HFF-Myc (cell line): ENCODE data around the gene GCNT1.

ENCODE experiments used
- DNase-seq: peaks from one replicate; pipeline ENCODE4 v3.0.0-alpha.2; 2011; ENCODE audit warnings: low read depth; ENCODE audit errors: extremely low read depth
- H3K4me3 ChIP-seq: replicated peaks from 2 replicates; pipeline ENCODE4 v1.5.1; 2011; ENCODE audit warnings: low read depth, mild to moderate bottlenecking, control low read depth, low read length
- TF ChIP-seq, protein P1 (sequence below): IDR thresholded peaks from 2 replicates; pipeline ENCODE4 v1.5.1; 2012; ENCODE audit warnings: mild to moderate bottlenecking, low read depth, low read length, control low read depth; ENCODE audit errors: missing control alignments

GCNT1 gene

DNA sequence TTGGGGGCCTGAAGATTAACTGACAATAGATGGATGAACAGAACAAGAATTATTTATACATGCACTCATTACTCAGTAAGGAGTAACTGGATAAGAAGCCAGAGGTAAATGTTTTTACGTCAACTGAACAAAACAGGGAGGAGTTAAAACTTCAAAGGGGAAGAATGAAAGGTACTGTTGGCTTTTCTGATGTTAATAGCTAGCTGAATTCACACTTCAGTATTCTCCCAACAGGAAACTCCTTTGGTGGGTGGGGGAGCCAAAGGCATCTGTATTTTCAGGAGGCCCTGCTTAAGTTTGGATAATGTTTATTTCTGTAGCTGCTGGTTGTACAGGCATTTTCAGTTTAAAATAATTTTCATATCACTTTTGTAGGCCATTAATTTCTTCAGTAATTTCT lies 41.6 kb upstream of the GCNT1 start:
- no peak for DNase-seq
- TF ChIP-seq, protein P1, sequence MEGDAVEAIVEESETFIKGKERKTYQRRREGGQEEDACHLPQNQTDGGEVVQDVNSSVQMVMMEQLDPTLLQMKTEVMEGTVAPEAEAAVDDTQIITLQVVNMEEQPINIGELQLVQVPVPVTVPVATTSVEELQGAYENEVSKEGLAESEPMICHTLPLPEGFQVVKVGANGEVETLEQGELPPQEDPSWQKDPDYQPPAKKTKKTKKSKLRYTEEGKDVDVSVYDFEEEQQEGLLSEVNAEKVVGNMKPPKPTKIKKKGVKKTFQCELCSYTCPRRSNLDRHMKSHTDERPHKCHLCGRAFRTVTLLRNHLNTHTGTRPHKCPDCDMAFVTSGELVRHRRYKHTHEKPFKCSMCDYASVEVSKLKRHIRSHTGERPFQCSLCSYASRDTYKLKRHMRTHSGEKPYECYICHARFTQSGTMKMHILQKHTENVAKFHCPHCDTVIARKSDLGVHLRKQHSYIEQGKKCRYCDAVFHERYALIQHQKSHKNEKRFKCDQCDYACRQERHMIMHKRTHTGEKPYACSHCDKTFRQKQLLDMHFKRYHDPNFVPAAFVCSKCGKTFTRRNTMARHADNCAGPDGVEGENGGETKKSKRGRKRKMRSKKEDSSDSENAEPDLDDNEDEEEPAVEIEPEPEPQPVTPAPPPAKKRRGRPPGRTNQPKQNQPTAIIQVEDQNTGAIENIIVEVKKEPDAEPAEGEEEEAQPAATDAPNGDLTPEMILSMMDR: no peak
- H3K4me3 ChIP-seq: no peak overlapping the region

DNA sequence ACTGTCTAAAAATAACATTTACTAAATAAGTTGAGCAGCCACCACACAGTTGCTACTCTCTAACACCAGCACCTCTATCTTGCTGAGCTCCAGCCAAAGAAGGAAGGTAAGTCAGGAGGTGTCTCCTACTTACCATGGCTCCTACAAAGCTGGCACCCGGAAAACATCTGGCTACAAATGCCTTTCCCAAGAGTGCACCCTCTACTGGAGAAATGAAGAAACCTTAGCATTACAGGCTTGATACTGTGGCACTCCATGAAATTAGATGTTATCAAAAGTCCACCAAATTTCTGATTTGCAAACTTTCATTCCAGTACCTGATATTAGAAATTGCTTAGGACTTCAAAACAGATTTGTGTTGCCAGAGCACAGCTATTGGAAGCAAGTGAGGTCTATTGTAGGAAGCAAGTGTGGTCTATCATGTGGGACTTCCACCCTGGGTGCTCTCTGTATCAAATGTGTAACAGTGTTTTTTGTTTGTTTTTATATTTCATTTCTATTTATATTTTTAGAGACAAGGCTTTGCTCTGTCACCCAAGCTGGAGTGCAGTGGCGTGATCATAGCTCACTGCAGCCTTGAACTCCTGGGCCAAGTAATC lies 39.1 kb upstream of the GCNT1 start:
- DNase-seq: no peak
- no peak overlapping the region for H3K4me3 ChIP-seq
- TF ChIP-seq, protein P1: peak; percentile 74

DNA sequence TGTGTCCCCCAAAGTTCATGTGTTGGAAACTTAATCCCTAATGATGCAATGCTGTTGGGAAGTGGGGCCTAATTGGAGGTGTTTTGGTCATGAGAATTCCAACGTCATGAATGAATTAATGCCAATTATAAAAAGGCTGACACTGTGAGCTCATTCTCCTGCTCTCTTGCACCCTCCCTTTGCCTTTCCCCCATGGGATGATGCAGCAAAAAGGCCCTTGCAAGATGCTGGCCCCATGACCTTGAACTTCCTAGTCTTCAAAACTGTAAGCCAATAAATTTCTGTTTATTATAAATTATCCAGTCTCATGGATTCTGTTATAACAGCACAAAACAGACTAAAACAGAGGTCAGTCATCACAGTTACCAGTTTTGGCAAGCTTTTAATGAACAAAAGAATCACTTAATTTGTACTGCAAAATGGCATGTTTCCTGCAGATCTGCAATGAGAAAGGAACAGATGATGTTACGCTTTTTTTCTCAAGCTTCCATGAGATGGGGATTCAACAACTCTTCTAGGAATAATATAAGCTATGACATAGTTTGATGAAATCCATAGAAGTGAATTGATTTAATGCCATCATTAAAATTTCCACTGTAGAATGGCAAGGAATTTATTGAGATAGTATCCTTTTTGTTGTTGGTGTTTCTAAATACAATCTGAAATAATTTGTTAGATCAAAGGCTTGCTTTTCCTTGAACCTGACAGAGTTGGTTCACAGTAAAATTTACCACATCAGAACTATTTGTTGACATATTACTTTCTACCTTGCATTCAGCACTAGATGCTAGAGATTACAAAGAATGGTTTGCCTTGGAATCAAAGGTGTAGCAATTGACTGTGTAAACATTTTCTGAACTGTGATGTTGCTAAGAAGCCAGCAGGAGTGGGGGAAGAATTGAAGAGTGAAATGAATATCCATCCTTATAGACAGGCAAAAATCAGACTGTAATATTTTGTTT lies 35.5 kb upstream of the GCNT1 start:
- TF ChIP-seq, protein P1: no peak
- no peak overlapping the region for H3K4me3 ChIP-seq
- DNase-seq: no peak

DNA sequence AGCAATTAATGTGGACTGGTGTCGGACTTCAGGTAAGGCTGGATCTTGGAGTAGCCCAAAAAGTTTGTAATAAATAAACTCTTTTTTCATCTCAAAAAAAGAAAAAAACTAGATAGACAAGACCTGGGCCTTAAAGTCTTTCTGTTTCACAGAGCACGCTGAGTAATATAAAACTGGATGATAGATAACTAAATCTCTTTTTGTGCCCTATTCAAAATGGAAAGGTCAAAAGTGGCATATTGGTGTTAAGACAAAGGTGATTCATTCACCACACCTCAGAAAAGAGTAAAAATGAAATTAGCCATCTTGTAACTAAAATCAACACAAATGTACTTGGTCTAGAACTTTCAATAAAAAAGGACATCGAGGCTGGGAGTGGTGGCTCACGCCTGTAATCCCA lies 34.5 kb upstream of the GCNT1 start:
- DNase-seq: no peak
- no peak overlapping the region for H3K4me3 ChIP-seq
- TF ChIP-seq, protein P1: no peak

DNA sequence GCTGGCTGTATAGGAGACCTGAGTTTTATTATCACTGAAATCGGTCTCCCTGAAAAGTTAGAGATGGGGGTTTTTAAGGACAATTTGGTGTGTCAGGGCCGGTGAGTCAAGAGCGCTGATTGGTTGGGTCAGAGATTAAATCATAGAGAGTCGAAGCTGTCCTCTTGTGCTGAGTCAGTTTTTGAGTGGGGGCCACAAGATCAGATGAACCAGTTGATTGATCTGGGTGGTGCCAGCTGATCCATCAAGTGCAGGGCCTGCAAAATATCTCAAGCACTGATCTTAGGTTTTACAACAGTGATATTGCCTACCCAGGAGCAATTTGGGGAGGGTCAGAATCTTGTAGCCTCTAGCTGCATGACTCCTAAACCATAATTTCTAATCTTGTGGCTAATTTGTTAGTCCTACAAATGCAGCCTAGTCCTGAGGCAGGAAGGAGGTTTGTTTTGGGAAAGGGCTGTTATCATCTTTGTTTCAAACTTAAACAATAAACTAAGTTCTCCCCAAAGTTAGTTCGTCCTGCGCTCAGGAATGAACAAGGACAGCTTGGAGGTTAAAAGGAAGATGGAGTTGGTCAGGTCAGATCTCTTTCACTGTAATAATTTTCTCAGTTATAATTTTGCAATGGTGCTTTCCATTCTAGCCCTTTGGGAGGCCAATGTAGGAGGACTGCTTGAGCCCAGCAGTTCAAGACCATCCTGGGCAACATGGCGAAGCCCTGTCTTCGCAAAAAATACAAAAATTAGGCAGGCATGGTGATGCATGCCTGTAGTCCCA lies 33.1 kb upstream of the GCNT1 start:
- TF ChIP-seq, protein P1: no peak
- no peak overlapping the region for H3K4me3 ChIP-seq
- DNase-seq: no peak

DNA sequence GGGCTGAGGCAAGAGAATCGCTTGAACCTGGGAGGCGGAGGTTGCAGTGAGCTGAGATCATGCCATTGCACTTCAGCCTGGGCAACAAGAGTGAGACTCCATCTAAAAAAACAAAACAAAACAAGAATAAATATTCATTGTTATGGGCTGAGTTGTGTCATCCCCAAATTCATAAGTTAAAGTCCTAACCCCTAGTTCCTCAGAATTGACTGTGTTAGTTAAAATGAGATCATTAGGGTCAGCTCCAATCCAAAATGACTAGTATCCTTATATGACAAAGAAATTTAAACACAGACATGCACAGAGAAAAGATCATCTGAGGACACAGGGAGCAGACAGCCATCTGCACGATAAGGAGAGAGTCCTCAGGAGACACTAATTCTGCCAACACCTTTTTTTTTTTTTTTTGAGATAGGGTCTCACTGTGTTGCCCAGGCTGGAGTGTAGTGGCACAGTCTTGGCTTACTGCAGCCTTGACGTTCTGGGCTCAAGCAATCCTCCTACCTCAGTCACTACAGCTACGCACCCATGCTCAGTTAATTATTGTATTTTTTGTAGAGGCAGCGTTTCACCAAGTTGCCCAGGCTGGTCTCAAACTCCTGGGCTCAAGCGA lies 32.1 kb upstream of the GCNT1 start:
- TF ChIP-seq, protein P1: no peak
- H3K4me3 ChIP-seq: no peak overlapping the region
- no peak for DNase-seq
